Stimulated activated CD8-positive, alpha-beta memory T cell treated with anti-CD3 and anti-CD28 coated beads, Interleukin-7, amount 100 ng/mL, for 1 hour (primary cell): Measurements from ENCODE around the gene USH2A.

Source experiments
- DNase-seq, 2 donors: peaks; one replicate each; pipeline ENCODE4 v3.0.0-alpha.2; 2020; ENCODE audit warnings: low read depth in 2 of 2

The USH2A gene, protein sequence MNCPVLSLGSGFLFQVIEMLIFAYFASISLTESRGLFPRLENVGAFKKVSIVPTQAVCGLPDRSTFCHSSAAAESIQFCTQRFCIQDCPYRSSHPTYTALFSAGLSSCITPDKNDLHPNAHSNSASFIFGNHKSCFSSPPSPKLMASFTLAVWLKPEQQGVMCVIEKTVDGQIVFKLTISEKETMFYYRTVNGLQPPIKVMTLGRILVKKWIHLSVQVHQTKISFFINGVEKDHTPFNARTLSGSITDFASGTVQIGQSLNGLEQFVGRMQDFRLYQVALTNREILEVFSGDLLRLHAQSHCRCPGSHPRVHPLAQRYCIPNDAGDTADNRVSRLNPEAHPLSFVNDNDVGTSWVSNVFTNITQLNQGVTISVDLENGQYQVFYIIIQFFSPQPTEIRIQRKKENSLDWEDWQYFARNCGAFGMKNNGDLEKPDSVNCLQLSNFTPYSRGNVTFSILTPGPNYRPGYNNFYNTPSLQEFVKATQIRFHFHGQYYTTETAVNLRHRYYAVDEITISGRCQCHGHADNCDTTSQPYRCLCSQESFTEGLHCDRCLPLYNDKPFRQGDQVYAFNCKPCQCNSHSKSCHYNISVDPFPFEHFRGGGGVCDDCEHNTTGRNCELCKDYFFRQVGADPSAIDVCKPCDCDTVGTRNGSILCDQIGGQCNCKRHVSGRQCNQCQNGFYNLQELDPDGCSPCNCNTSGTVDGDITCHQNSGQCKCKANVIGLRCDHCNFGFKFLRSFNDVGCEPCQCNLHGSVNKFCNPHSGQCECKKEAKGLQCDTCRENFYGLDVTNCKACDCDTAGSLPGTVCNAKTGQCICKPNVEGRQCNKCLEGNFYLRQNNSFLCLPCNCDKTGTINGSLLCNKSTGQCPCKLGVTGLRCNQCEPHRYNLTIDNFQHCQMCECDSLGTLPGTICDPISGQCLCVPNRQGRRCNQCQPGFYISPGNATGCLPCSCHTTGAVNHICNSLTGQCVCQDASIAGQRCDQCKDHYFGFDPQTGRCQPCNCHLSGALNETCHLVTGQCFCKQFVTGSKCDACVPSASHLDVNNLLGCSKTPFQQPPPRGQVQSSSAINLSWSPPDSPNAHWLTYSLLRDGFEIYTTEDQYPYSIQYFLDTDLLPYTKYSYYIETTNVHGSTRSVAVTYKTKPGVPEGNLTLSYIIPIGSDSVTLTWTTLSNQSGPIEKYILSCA (N-terminal part only)

DNA sequence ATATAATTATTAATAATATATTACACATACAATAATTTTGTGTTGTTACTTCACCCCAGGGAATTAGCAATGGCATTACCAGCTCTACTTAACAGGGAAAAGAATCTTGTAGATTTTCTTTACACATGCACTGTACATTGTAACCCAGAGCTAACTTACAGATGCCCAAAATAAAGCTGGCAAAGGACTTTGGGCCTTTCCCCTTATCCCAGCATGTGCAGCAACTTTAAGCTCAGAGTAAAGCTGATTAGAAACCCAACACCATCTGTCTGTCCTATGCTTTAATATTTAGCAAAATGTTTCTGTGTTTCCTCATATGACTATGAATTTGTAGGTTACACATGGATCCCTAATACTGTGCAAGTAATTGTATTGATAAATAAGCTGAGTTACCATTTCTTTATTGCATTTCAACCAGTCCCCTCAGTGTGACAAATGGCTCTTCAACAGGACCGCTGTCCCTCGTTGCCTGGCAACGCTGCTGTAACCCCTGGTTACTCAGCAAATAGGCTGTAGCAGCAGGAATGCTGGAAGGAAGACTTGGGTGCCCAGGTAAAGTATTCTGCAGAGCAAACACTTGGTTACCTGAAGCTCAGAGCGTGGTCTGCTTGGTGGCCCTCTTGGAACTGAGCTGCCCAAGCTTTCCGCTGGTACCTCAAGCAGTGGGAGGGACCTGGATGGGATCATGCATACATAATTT is at the start of gene USH2A:
Gene USH2A (minus strand): TSS at position 628 of the 700 bp plus-strand sequence. CDS start 1,112 bp downstream, outside the sequence.
- no peak for DNase-seq

DNA sequence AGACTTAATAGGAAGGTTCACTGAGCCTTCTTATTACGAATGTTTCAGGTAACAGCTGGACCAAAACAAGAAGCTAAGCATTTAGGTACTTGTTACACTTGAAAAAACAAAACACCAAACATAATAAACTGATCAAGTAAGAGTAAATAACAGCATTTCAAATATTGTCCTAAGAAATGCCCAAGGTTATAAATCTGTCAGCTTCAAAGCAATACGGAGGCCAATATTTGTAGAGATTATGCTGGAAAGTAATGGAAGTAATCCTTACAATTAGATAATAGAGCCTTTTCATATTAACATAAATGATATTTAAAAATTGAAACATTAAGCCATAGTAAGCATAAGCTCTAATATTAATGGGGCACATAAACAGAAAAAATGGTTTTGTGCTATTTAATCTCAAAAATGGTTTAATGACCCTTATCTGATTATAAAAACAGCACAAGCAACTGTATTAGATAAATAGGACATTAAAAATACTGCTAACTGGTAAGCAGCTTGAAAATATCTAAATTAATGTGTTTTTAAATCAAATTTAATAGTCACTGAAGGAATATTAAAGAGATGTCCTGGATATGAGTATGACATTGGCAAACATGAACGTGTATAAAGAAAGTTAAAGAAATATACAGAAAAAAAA is 43.0 kb upstream of the USH2A start:
- DNase-seq, result no peak

DNA sequence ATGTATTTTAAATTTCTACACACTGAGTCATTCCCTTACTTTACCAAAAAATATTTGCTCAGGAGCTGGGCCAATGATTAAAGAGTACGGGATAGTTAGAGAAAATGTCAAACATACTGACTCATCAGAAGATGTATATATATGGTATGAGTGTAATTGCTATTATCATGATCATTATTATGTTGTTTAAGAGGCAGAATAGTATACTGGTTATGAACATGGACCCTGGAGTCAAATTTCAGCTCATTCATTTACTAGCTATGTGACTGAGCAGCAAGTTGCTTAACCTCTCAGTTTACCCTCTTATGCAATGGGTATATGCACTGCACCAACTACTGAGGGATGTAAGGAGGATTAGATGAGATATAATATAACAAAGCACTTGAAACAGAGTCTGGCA is 41.2 kb upstream of the USH2A start:
- DNase-seq, result no peak

DNA sequence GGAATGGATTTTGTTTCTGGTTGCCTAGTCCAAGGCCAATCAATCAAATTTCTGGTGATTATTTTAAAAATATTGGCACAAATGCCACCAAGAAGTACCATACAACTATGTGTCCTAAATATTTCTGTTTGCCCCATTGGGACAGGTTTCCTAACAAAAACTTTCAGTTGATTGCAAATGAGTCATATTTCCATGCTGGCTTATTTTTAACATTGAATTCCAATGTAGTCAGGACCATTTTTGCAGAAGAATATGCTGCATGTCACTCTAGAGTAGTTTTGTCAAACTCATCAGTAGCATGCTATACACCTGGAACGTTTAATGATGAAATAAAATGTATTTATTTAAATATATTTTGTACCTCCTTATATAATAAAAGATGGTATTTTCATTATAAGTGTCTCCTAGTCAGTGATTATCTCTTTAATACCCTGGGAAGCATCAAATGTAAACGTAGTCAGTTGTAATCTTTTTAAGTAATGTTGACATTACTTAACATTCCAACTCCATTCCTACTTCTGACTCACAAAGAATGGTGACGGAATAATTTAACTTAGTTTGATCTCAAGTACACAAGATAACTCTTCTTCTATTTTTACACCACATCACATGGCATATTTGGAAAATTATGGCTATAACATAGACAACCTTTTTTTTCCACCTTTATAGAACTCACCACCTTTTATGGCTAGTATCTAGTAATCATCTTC is 39.0 kb upstream of the USH2A start:
- DNase-seq, result no peak

DNA sequence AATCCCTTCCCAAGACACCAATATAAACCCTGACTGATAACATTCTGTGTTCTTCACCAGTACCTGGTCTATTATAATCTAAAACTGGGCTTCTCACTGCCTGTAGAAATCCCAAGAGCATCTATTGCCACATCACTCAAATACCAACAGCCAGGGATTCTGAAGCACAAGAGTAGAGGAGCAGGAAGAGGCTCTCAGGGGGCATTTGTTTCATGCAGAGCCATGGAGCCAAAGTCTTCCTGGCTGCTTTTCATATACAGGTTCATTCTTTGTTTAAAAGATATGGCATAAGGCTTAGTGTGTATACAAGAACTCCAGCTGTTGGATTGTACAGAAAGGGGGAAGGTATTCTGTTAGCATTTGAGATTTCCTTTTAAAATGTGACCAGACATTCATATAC is 38.2 kb upstream of the USH2A start:
- no peak for DNase-seq

DNA sequence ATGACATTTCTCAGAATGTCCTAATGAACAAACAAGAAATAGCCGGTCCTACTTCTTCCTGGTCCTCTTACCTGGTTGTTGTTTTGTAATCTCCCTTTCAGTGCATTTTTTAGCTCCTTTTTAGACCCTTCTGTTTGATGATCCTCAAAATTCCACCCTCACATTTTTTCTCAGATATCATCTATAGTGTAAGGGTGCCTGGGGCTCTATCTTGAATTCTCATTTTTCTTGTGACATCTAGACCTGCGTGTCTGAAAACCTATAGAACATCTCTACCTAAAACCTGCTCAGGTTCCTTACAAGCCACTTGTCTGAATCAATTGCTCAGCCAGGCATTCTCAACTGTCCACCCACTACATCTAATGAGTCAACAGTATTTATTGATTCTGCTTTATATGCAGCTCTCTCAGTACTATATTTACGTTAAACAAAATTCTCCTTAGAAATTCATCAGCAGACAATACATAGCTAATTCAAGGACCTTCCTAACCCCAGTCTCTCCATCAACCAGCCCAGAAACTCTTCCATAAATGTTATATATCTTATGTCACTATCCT is 36.5 kb upstream of the USH2A start:
- DNase-seq, result no peak

DNA sequence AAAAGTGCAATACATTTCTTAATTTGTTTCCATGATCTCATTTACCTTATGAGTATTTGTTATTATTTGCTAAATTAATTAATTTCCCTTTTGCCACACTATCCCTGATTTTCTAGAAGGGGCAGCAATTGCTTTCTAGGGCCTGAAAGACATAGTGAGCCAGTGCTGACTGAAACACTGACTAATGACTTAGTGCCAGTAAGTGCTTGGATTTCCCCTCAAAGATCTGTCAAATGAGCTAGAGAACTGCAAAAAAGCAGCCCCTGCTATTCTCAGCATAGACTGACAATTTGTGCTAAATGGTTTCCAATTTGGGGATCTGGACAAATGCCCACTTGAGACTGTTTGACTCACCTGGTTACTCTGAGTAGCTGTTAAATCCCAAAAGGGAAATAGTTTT is 35.6 kb upstream of the USH2A start:
- DNase-seq, result no peak

DNA sequence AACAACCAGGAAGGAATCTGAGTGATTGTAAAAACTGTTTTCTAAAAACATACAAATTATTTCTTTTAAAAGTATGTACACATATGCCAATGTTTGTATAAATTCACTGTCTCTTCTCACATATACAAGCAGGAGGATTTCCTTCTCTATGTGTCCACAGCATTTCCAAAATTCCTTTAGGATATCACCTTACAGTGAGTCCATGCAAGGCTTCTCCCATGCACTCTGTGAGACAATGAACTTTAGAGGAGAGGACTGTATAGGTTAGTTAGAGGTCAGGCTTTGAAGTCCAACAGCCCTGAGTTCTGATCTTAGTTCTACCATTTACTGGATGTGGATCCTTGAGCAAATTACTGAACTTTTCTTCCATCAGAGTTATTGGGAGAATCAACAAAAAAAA is 34.1 kb upstream of the USH2A start:
- DNase-seq, result no peak

DNA sequence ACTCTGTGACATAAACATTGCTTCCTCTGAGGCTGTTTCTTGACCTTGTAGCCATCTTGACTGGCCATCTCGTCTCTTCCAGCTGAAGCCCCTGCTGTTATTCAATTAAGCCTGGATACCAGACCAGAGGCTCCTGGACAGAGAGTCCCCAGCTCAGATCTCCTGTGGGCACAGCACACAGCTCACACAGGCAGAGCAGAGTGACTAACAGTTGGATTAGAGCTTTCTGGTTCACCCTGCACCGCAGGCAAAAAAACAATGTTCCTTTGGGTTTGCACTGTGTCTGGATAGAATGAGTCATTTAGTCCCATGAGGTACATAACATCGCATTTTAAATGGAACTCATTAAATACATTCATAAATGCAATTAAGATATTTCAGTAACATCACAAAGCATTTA is 33.4 kb upstream of the USH2A start:
- no peak for DNase-seq

DNA sequence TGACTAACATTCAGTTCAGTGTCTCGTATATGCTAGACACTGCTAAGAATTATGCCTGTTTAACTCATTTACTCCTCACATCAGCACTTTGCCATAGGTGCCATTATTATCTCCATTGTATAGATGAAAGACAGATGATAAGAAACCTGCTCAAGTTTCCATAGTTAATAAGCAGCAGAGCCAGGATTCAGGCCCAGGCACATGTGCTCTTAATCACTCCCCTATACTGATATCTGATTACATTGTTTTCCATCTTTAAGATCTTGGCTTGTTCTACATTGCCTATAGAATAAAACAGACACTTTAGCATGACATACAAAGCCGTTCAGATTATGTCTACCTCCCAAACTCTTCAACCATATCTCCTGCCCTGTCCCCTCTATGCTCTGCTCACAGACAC is 30.5 kb upstream of the USH2A start:
- no peak for DNase-seq

DNA sequence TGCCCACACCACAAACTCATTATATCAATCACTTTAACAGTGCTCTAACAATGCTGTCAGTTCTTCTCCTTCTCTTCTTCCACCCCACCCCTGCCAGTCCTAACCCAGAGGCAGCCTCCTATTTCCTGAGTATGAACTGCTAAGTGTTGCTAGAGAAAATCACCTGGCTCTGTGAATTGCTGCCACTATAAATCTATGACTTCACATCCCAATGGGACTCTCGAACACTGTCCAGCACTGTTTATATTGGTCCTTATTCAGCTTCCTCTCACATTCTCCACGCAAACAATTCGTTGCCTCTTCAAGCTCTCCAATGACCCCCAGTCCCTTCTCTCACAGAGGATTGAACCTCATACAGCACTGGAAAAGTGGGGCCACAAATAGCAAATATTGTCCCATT is 27.0 kb upstream of the USH2A start:
- no peak for DNase-seq

DNA sequence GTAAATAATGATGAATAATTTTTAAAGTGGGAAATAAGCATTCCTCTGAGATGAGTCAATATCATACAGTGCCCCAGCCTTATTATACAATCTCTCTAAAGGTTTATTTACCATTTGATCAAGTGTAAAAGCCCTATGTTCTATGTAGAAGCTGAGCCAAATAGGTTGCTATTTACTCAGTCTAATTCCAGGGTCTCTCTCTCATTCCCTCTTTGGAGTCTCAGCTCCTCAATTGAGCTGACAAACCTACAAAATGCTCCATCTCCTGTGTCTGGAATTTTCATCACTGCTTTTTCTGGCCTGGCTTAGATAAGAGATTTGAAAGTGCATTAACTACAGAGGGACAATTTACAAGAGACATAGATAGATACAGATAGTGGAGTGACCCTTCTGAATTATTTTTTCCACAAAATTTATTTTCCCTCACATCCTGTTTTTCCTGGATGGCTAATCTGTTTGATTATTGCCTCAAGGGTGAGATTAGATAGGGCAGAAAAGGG is 24.8 kb upstream of the USH2A start:
- no peak for DNase-seq

DNA sequence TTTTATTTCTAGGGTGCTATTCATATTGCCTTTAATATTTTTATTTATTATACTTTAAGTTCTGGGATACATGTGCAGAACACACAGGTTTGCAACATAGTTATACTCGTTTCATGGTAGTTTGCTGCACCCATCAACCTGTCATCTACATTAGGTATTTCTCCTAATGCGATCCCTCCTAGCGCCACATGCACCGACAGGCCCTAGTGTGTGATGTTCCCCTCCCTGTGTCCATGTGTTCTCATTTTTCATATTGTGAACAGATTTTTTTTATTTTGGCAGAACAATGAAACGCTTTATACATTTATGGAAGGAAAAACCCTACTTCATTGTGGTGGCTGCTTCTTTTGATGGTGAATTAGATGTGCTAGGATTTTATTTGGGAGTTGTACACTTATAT is 14.4 kb upstream of the USH2A start:
- DNase-seq, result no peak

DNA sequence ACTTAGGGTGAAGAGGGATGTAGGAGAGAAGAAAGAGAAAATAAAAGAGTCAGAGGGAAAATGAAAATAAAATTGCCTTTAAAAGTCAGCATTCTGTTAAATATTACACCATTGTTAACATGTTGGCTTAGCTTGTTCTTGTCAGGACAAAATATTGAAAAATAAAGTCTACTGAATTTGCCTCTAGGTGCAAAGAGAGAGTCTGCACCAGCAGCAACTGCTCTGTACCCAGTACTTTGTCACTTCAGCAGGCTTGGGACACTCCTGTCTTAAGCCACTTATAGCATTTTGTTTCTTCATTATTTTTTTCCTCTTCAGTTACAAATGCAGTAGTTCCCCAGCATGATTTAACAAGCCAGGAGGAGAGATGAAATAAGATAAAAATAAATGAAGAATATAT is 11.0 kb upstream of the USH2A start:
- DNase-seq, result no peak

DNA sequence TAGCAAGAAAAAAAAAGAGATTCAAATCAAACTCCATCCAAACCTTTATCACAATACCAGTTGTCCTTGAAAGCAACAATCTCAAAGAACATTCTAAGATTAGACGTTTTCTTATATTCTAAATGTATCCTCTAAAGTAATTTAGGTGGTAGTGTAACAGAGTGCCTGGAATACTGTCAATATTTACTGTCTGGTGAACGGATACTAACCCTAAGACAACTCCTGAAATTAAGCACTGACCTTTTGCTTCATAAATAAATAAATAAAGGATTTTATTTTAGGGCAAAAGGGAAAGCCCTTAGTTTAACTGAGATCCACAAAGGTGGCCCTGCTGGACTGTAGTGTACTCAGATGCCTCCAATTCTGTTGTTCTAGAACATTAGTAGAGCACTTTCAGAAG is 9.9 kb upstream of the USH2A start:
- DNase-seq, result no peak

DNA sequence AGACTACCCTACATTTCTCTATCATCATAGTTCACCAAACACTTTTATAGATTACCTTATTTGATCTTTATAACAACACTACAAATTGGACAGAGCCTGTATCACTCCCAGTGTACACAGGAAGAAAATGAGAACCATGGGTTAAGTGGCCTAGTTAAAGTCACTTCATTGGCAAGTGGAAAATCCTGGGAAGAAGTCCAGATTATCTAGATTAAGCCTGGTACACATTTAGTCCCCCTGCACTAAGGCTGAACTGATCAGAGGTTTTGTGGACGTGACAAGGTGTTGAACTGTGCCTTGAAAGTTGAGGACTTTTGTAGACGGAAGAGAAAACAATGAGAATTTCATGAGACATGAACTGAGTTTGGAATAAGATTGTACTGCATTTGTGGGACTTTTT is 7.5 kb upstream of the USH2A start:
- DNase-seq, result no peak

DNA sequence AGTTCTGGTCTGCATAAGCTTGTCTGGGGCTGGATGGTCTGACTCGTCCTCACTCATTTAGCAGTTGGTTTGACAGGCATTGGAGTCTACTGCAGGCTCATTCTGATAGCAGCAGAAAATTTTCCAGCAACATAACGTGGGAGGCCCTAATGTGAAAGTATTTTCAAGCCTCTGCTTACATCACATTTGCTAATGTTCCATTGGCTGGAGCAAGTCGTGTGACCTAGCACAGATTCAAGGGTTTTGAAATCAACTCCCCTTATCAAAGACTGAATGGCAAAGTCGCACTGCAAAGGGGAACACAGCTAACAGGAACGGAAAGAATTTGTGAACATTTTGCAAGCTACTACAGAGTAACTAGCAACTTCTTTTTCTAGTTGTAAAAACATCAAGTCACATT is 2.3 kb upstream of the USH2A start:
- DNase-seq, result no peak

DNA sequence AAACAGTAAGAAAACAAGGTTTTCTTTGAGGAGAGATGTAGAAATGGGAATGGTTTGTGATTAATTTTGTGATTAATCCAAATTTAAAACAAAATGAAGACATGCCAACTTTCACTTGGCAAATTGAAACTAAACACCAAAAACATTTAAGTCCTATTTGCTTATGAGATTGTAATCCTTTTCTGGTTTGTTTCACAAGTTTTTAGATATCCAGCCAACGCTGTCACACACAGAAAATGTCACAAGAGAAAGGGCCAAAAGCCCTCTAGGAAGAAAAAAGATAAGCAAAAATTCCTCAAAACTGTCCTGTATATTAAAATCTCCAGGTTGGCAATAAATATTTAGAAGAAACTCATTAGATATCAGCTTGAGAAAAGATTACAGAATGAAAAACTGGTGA is 2.5 kb downstream of the USH2A start:
- no peak for DNase-seq

DNA sequence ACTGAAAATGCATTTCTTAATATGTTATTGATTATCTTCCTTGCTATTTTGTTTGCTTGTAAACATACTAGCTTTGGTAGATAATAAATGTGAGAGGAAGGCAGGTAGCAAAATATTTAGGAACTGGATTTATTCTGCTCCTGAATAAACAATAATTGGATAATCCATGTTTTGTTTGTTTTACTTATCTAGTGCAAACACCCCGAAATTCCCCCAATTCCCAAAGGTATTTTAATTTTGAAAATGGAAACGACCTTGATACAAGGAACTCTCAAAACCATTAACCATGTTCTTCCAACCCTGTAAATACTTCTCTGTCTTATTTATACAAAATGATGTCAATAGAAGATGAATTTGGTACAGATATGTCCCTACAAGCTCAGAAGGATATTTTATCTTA is 3.0 kb downstream of the USH2A start:
- no peak for DNase-seq

DNA sequence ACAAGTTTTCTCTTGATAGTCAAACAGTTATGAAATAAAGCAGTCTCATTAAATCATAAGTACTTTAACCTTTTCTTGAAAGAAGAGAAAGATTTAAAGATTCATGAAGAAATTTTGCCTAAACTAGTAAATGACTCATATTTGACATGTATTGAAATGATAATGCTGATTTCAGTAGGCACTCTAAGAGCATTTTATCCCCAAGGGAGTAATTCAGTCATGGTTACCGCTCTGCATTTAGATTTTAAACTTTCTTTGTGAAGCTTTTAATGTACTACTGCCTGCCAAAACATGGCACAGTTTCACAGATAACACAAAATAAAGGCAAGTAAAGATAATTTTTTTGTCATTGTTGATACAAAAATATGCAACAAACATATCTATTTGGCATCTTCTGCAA is 6.8 kb downstream of the USH2A start:
- DNase-seq, result no peak
